Suprapubic skin (tissue), 3 donors: ENCODE data around the gene ZFAND3.

Source experiments
- EP300 ChIP-seq: sonication (generic); formaldehyde crosslinking; IDR thresholded peaks from one replicate; pipeline ENCODE4 v1.6.1; 2017; ENCODE audit warnings: antibody characterized with exemption
- POLR2A ChIP-seq, 2 donors: fragments of 450-650 bp; IDR thresholded peaks; one replicate each; pipeline ENCODE4 v1.6.1; 2017; ENCODE audit warnings: antibody characterized with exemption in 2 of 2, mild to moderate bottlenecking in 2 of 2, moderate library complexity in 2 of 2
- TF ChIP-seq, protein P1 (sequence below), 2 donors: fragments of 200-600 bp in 1 of 2; fragments of 450-650 bp in 1 of 2; sonication (generic) in 1 of 2; IDR thresholded peaks; one replicate each; pipeline ENCODE4 v1.5.1; 2016 to 2019; ENCODE audit warnings: antibody characterized with exemption in 2 of 2, mild to moderate bottlenecking in 1 of 2, moderate library complexity in 1 of 2

DNA sequence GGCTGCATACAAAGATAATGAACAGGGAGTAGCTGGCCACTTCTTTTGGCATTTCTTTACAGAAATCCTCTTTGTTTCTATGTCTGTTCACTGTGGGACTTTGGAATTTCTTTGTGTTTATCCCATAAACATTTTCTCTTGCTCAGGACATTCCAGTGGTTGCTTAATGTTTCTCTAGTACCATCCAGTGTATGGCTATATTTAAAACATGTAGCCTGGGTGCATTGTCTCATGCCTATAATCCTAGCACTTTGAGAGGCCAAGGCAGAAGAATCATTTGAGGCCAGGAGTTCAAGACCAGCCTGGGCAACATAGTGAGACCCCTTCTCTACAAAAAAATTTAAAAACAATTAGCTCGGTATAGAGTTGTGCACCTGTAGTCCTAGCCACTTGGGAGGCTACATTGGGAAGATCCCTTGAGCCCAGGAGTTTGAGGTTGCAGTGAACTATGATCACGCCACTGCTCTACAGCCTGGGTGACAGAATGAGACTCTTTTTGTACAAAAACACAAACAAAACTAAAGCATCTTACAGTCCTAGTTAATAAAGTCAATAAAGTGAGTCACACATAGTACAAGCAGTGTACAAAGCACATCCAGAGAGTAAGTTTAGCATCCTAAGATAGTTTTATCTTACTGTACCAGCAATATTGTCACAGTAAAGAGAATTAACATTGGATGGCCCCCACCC lies 63.3 kb downstream of the ZFAND3 start:
- no peak for TF ChIP-seq POLR2A (IDR thresholded peaks at IDR 0.05)
- TF ChIP-seq, protein P1, sequence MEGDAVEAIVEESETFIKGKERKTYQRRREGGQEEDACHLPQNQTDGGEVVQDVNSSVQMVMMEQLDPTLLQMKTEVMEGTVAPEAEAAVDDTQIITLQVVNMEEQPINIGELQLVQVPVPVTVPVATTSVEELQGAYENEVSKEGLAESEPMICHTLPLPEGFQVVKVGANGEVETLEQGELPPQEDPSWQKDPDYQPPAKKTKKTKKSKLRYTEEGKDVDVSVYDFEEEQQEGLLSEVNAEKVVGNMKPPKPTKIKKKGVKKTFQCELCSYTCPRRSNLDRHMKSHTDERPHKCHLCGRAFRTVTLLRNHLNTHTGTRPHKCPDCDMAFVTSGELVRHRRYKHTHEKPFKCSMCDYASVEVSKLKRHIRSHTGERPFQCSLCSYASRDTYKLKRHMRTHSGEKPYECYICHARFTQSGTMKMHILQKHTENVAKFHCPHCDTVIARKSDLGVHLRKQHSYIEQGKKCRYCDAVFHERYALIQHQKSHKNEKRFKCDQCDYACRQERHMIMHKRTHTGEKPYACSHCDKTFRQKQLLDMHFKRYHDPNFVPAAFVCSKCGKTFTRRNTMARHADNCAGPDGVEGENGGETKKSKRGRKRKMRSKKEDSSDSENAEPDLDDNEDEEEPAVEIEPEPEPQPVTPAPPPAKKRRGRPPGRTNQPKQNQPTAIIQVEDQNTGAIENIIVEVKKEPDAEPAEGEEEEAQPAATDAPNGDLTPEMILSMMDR (IDR thresholded peaks at IDR 0.05), result no peak
- TF ChIP-seq EP300, result no peak
